HepG2 (cell line): ENCODE measurements around the gene SPG7. TPM values are rescaled to one million over a fixed set of nuclear protein-coding genes. Genes with fewer than 3 reads are reported as not detected.
A peak's percentile ranks its signal among the peaks of the same experiment; 100 is the strongest.

Experiments
- AGO1 ChIP-seq: fragments of 200-400 bp; formaldehyde crosslinking; IDR thresholded peaks from 2 replicates; pipeline ENCODE4 v1.6.1; 2017; ENCODE audit warnings: mild to moderate bottlenecking, low read depth, low read length, moderate library complexity; ENCODE audit not compliant: poor library complexity, severe bottlenecking
- ARID5B ChIP-seq: IDR thresholded peaks from 2 replicates; pipeline ENCODE4 v1.4.0; 2020; ENCODE audit warnings: mild to moderate bottlenecking, missing genetic modification reagents
- BORCS8-MEF2B ChIP-seq: sonication (generic); formaldehyde crosslinking; IDR thresholded peaks from 2 replicates; pipeline ENCODE4 v1.8.0; 2022; ENCODE audit warnings: mild to moderate bottlenecking, missing genetic modification reagents
- FOXA3 ChIP-seq: IDR thresholded peaks from 2 replicates; pipeline ENCODE4 v1.6.1; 2016; ENCODE audit warnings: missing genetic modification reagents, missing compliant biosample characterization
- HOMEZ ChIP-seq: IDR thresholded peaks from 2 replicates; pipeline ENCODE4 v1.6.1; 2016; ENCODE audit warnings: low read depth
- JUN ChIP-seq: sonication (generic); formaldehyde crosslinking; IDR thresholded peaks from 2 replicates; pipeline ENCODE4 v1.4.0; 2020; ENCODE audit warnings: mild to moderate bottlenecking, missing genetic modification reagents
- NFKB2 ChIP-seq: sonication (generic); formaldehyde crosslinking; IDR thresholded peaks from 2 replicates; pipeline ENCODE4 v1.4.0; 2020; ENCODE audit warnings: missing genetic modification reagents, borderline replicate concordance
- POLR2A ChIP-seq, 2 experiments: IDR thresholded peaks; 2 replicates each; pipeline ENCODE4 v1.6.1; 2011; ENCODE audit warnings: low read depth in 2 of 2, low read length in 2 of 2, mild to moderate bottlenecking in 1 of 2, moderate library complexity in 1 of 2; ENCODE audit not compliant: insufficient read depth in 1 of 2
- RBFOX2 ChIP-seq: fragments of 200-400 bp; formaldehyde crosslinking; IDR thresholded peaks from 2 replicates; pipeline ENCODE4 v1.6.1; 2017; ENCODE audit warnings: low read depth, mild to moderate bottlenecking, low read length
- RXRB ChIP-seq: IDR thresholded peaks from 2 replicates; pipeline ENCODE4 v1.6.1; 2016; ENCODE audit warnings: borderline replicate concordance, missing genetic modification reagents, missing compliant biosample characterization
- ZFP37 ChIP-seq: sonication (generic); formaldehyde crosslinking; IDR thresholded peaks from 2 replicates; pipeline ENCODE4 v1.4.0; 2020; ENCODE audit warnings: missing genetic modification reagents, borderline replicate concordance
- ZFX ChIP-seq: sonication (generic); formaldehyde crosslinking; IDR thresholded peaks from 2 replicates; pipeline ENCODE4 v1.4.0; 2020; ENCODE audit warnings: mild to moderate bottlenecking, low read depth, missing genetic modification reagents, moderate library complexity
- ZNF138 ChIP-seq: sonication (generic); formaldehyde crosslinking; IDR thresholded peaks from 2 replicates; pipeline ENCODE4 v1.5.0; 2020; ENCODE audit warnings: mild to moderate bottlenecking, low read depth, missing genetic modification reagents
- ZNF512B ChIP-seq: sonication (generic); formaldehyde crosslinking; IDR thresholded peaks from 2 replicates; pipeline ENCODE4 v1.5.1; 2020; ENCODE audit warnings: missing genetic modification reagents, mild to moderate bottlenecking, borderline replicate concordance
- ZNF547 ChIP-seq: sonication (generic); formaldehyde crosslinking; IDR thresholded peaks from 2 replicates; pipeline ENCODE4 v1.5.1; 2020; ENCODE audit warnings: mild to moderate bottlenecking, missing genetic modification reagents
- ZNF564 ChIP-seq: sonication (generic); formaldehyde crosslinking; IDR thresholded peaks from 2 replicates; pipeline ENCODE4 v1.8.1; 2023; ENCODE audit warnings: mild to moderate bottlenecking, missing genetic modification reagents
- ZNF704 ChIP-seq: sonication (generic); formaldehyde crosslinking; IDR thresholded peaks from 2 replicates; pipeline ENCODE4 v1.8.1; 2023; ENCODE audit warnings: mild to moderate bottlenecking, inconsistent platforms, moderate library complexity, missing genetic modification reagents, borderline replicate concordance
- ZNF740 ChIP-seq: sonication (generic); formaldehyde crosslinking; IDR thresholded peaks from 2 replicates; pipeline ENCODE4 v1.4.0; 2020; ENCODE audit warnings: missing genetic modification reagents
- ZNF766 ChIP-seq: sonication (generic); formaldehyde crosslinking; IDR thresholded peaks from 2 replicates; pipeline ENCODE4 v1.5.0; 2020; ENCODE audit warnings: missing genetic modification reagents, borderline replicate concordance
- polyA plus RNA-seq, 8 experiments: library from polyadenylated mRNA; depleted of rRNA in 3 of 8; stranded (reverse) in 7 of 8; unstranded in 1 of 8; fragments of >200 nt; fragmentation: Illumina TruSeq in 4 of 8; extraction: Trizol in 4 of 8; gene quantifications; 2 replicates each; pipeline versions ENCODE4 v1.2.1 to v1.2.3, GENCODE V29; 2011 to 2016; ENCODE audit warnings: low read depth in 4 of 8, missing spikeins in 1 of 8, mixed read lengths in 1 of 8; ENCODE audit not compliant: insufficient read depth in 1 of 8
- total RNA-seq, 5 experiments: library from RNA; depleted of rRNA; stranded (reverse); fragments of >200 nt; fragmentation: Illumina TruSeq; extraction: Trizol; gene quantifications; 2 replicates each; pipeline ENCODE4 v1.2.3, GENCODE V29; 2016; ENCODE audit warnings: low read depth in 1 of 5

Gene SPG7
- total and polyA plus RNA-seq, 2 of the 13 experiments (the other 11 are each of a cell fraction or from before 2014, with no cell fraction given) = 66.0 to 136 TPM

GRCh38 chr16:89572485-89573205 is 64.4 kb downstream of the SPG7 start (continued):
- TF ChIP-seq NFKB2 (CRISPR knock-in tag) = peak; percentile 33; the same call in 1 of the 2 replicates
- peak; percentile 86 for TF ChIP-seq ZFX
- peak; percentile 55 to 56; a peak in 3 of 4 replicates for TF ChIP-seq POLR2A (IDR thresholded peaks at IDR 0.05; ENCODE audit: insufficient read depth in 1 of 2, low read depth in 2 of 2, low read length in 2 of 2)
- peak; percentile 56; the same call in 1 of the 2 replicates for TF ChIP-seq ZNF547 (CRISPR knock-in tag)
- peak; percentile 40; the same call in 1 of the 2 replicates for TF ChIP-seq HOMEZ
- peak; percentile 4; the same call in 1 of the 2 replicates for TF ChIP-seq FOXA3
- 0 out of 2 replicates have a peak, but pooled peaks have one; percentile 40 for TF ChIP-seq RBFOX2
- peak; percentile 93 for TF ChIP-seq JUN (CRISPR knock-in tag)
- peak; percentile 52 for TF ChIP-seq RXRB
- peak; percentile 76; the same call in 1 of the 2 replicates for TF ChIP-seq ZNF564
- no peak for TF ChIP-seq BORCS8-MEF2B (CRISPR knock-in tag)
- TF ChIP-seq ZNF138 = 0 out of 2 replicates have a peak, but pooled peaks have one; percentile 58
- peak; percentile 57; the same call in 1 of the 2 replicates for TF ChIP-seq ARID5B
- peak; percentile 88 for TF ChIP-seq ZNF704 (CRISPR knock-in tag)
- peak; percentile 79 for TF ChIP-seq ZNF740 (CRISPR knock-in tag)
- 0 out of 2 replicates have a peak, but pooled peaks have one; percentile 48 for TF ChIP-seq ZFP37 (CRISPR knock-in tag)
- TF ChIP-seq ZNF766 = peak; percentile 48; the same call in 1 of the 2 replicates
- peak; percentile 90; the same call in 1 of the 2 replicates for TF ChIP-seq ZNF512B (CRISPR knock-in tag)
- TF ChIP-seq AGO1 = peak; percentile 12
